Measurements from ENCODE around the gene DNAJC28. TPM values are rescaled to one million over a fixed set of nuclear protein-coding genes. Genes with fewer than 3 reads are reported as not detected.
A peak's percentile ranks its signal among the peaks of the same experiment; 100 is the strongest.

The DNAJC28 gene
- total and polyA plus RNA-seq, 12 donors, result 2.2 to 10.1 (median 6.6) TPM

GRCh38 chr21:33478935-33479678, 12.4 kb downstream of the DNAJC28 start:
- no peaks in the 10 kb centered on the region for H3K9me3 ChIP-seq
- H3K27me3 ChIP-seq, result no peaks in the 10 kb centered on the region
- peak; percentile 7 to 31 for DNase-seq
- H3K36me3 ChIP-seq, result peaks cover 0 to 4% (median 0%) of the 10 kb centered on the region in 9 donors
- WGBS, 2 donors, result 0 to 1% methylated on average over 57 to 68 of the region's 68 CpGs
- peak in 7 of 8 donors; percentile 0 to 39 (median 17) for ATAC-seq
- peak overlapping the region; percentile 95 to 99 (median 98) for H3K27ac ChIP-seq
- H3K4me3 ChIP-seq, result peak overlapping the region; percentile 91 to 99 (median 95)
- peak in 3 of 9 donors; percentile 18 to 36 (median 23) for TF ChIP-seq CTCF (IDR thresholded peaks at IDR 0.05)
- intact Hi-C loops (cut with DNase I), result loop anchor here in 2 of 10 donors (2.0 to 5.0 kb wide), 2 partner anchors 63 to 64 kb away; partner anchors contain the start of genes GART (in 2 of the 2) and SON (in 2 of the 2)
- H3K4me1 ChIP-seq, result peaks cover 0 to 31% (median 16%) of the 10 kb centered on the region in 9 donors

- DNase-seq (no peak), ATAC-seq (no peak)
- H3K27ac ChIP-seq, result peak overlapping the region in 5 of 10 donors; percentile 96 to 99 (median 99)
- intact Hi-C loops (cut with DNase I), result loop anchor here in 2 of 10 donors (2.0 to 5.0 kb wide), 2 partner anchors 64 to 65 kb away; partner anchors contain the start of genes GART (in 2 of the 2) and SON (in 2 of the 2)
- H3K4me1 ChIP-seq, result peaks cover 0 to 31% (median 16%) of the 10 kb centered on the region in 9 donors
- WGBS, 2 donors, result 69 to 72% methylated on average over 9 of the region's 9 CpGs
- peaks cover 0 to 4% (median 0%) of the 10 kb centered on the region in 9 donors for H3K36me3 ChIP-seq
- TF ChIP-seq CTCF (IDR thresholded peaks at IDR 0.05), result no peak
- no peaks in the 10 kb centered on the region for H3K27me3 ChIP-seq
- H3K4me3 ChIP-seq, result peak overlapping the region in 9 of 10 donors; percentile 91 to 99 (median 96)
- peaks cover 0 to 2% (median 0%) of the 10 kb centered on the region in 11 donors for H3K9me3 ChIP-seq
These were observed 13.3 kb downstream of the DNAJC28 start for GRCh38 chr21:33478182-33478581.

GRCh38 chr21:33477066-33477465, 14.4 kb downstream of the DNAJC28 start:
- Histone ChIP-seq H3K27me3 (no peaks in the 10 kb centered on the region), H3K9me3 (peaks cover 0 to 4% (median 0%) of the 10 kb centered on the region in 11 donors), H3K4me1 (peaks cover 0 to 31% (median 16%) of the 10 kb centered on the region in 9 donors), H3K27ac (no peak overlapping the region), H3K36me3 (peaks cover 0 to 4% (median 0%) of the 10 kb centered on the region in 9 donors), H3K4me3 (no peak overlapping the region)
- 82 to 88% methylated on average over 7 of the region's 7 CpGs for WGBS, 2 donors
- intact Hi-C loops (cut with DNase I), result loop anchor here in 1 of 10 donors (5.0 kb wide), 1 partner anchor 65 kb away; the partner anchor contains the start of genes GART and SON
- TF ChIP-seq CTCF (IDR thresholded peaks at IDR 0.05), result no peak
- DNase-seq, result no peak
- ATAC-seq, result no peak

- peaks cover 0 to 4% (median 0%) of the 10 kb centered on the region in 11 donors for H3K9me3 ChIP-seq
- H3K27me3 ChIP-seq, result no peaks in the 10 kb centered on the region
- H3K4me1 ChIP-seq, result peaks cover 0 to 28% (median 8%) of the 10 kb centered on the region in 9 donors
- H3K27ac ChIP-seq, result no peak overlapping the region
- 96 to 99% methylated on average over 3 of the region's 3 CpGs for WGBS, 2 donors
- intact Hi-C loops (cut with DNase I), result no loop called here
- no peak for DNase-seq
- H3K4me3 ChIP-seq, result no peak overlapping the region
- ATAC-seq, result no peak
- no peak for TF ChIP-seq CTCF (IDR thresholded peaks at IDR 0.05)
- H3K36me3 ChIP-seq, result peaks cover 0 to 4% (median 0%) of the 10 kb centered on the region in 9 donors
These were observed 18.2 kb downstream of the DNAJC28 start for GRCh38 chr21:33473344-33473743.

Measured in heart right ventricle (tissue), 16 donors.